RPMI8226 (cell line): ENCODE measurements around the gene BDKRB1.
"Not testable (repeated sequence)": the region's sequence is repeated elsewhere in the genome, so short reads cannot be mapped to it uniquely, and the experiment has no call there.

Experiments used
- DNase-seq: peaks from one replicate; pipeline ENCODE4 v3.0.0-alpha.2; 2015

The BDKRB1 gene

DNA sequence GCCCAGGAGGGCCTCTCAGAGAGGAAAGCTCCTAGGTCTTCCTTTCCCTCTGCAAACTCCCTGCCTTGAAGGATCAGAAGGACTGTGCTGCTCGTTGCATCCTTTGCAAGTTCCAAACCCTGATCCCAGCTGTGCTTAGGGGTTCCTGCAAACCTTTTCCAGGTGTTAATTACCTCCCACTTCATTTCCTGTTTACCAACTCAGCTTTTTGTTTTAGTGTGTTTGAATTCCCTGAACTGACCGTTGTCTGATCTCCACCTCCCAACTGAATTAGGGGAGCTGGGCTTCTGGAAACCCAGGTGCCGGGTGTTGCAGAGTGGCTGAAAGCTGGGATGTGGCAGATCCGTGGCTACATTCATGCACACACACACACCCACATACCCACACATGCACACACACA is 20.6 kb upstream of the BDKRB1 start:
- no peak for DNase-seq

DNA sequence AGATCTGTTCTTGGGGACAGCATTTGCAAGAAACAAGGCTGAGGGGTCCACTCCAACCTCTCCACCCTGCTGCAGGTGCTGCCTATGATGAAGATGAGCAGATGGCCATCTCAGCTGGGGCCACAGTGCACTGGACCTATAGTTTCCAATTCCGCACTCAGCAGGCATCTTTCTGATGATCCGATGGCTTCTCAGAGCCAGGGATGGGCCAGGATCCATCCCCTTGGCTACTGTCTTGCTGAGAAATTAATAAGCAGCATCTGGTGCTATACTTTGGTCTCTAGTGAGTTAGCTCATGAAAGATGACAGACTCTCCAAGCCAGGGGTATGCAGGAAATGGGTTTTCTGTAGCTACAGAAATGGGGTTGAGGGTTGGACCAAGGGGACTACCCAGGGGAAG is 18.4 kb upstream of the BDKRB1 start:
- no peak for DNase-seq

DNA sequence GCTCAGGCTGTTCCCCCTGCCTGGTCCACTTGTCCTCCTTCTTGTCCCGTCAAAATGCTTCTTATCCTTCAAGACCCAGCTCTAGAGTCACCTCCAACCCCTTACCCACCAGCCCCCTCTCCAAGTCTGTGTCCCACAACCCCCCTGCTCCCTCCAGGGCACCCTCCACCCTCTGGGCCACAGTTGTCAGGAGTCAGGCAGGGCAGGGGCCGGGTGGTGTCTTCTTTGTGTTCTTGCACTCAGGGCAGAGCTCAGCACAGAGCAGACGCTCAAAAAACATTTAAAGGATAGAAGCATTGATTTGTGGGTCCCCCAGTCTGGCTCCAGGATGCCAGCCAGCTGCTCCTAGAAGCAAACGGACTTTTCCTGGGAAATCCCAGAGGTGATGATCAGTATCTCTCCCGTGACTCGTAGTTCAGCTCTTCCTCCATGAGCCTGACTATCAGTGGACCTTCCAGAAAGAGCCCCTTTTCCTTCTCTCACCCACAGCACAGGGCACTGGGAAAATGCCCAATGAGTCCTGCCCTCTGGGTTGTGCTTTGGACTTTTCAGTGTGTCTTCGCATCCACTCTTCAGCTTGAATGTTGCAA is 17.2 kb upstream of the BDKRB1 start:
- DNase-seq = no peak

DNA sequence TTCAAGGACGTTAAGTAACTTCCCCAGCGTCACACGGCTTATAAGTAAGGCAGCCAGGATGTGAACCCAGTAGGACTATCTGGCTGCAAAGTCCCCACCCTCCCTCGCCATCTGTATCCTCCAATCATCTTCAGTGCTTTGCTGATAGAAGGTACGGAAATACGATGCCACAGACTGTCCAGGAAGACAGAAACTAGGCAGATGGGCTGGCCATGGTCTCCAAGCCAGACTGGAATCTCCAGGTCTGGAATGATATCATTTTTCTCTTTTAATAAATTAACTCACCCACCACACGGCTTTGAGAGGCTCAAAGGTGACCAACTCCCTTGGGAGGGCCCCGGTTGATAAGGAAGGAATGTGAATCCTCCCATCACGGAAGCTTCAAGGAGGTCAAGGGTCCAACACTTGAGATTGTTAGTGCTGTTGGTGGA is 16.3 kb upstream of the BDKRB1 start:
- DNase-seq = no peak

DNA sequence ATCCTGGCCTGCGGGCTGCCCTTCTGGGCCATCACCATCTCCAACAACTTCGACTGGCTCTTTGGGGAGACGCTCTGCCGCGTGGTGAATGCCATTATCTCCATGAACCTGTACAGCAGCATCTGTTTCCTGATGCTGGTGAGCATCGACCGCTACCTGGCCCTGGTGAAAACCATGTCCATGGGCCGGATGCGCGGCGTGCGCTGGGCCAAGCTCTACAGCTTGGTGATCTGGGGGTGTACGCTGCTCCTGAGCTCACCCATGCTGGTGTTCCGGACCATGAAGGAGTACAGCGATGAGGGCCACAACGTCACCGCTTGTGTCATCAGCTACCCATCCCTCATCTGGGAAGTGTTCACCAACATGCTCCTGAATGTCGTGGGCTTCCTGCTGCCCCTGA is 15.4 kb upstream of the BDKRB1 start:
- no peak for DNase-seq

DNA sequence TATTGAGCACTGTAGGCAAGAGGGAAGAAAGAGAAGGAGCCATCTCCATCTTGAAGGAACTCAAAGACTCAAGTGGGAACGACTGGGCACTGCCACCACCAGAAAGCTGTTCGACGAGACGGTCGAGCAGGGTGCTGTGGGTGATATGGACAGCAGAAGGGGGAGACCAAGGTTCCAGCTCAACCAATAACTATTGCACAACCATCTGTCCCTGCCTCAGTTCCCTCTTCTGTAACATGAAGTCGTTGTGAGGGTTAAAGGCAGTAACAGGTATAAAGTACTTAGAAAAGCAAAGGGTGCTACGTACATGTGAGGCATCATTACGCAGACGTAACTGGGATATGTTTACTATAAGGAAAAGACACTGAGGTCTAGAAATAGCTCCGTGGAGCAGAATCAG is 13.9 kb upstream of the BDKRB1 start:
- DNase-seq = no peak

DNA sequence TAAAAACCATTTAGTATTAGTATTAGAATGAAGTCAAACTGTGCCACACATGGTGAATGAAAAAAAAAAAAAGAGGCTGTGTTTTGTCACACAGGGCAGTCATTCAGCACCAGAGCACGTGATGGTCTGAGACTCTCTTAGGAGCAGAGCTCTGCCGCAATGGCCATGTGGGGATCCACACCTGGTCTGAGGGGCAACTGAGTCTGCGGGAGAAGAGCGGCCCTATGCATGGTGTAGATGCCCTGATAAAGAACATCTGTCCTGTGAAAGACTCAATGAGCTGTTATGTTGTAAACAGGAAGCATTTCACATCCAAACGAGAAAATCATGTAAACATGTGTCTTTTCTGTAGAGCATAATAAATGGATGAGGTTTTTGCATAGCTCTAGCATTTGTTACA is 12.2 kb upstream of the BDKRB1 start:
- no peak for DNase-seq

DNA sequence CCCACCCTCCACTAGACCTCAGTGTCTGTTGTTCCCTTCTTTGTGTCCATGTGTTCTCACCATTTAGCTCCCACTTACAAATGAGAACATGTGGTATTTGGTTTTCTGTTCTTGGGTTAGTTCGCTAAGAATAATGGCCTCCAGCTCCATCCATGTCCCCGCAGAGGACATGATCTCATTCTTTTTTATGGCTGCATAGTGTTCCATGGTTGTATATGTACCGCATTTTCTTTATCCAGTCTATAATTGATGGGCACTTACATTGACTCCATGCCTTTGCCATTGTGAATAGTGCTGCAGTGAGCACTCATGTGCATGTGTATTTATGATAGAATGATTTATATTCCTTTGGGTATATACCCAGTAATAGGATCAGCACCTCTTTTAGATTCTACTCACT is 10.9 kb upstream of the BDKRB1 start:
- not testable (repeated sequence) for DNase-seq

DNA sequence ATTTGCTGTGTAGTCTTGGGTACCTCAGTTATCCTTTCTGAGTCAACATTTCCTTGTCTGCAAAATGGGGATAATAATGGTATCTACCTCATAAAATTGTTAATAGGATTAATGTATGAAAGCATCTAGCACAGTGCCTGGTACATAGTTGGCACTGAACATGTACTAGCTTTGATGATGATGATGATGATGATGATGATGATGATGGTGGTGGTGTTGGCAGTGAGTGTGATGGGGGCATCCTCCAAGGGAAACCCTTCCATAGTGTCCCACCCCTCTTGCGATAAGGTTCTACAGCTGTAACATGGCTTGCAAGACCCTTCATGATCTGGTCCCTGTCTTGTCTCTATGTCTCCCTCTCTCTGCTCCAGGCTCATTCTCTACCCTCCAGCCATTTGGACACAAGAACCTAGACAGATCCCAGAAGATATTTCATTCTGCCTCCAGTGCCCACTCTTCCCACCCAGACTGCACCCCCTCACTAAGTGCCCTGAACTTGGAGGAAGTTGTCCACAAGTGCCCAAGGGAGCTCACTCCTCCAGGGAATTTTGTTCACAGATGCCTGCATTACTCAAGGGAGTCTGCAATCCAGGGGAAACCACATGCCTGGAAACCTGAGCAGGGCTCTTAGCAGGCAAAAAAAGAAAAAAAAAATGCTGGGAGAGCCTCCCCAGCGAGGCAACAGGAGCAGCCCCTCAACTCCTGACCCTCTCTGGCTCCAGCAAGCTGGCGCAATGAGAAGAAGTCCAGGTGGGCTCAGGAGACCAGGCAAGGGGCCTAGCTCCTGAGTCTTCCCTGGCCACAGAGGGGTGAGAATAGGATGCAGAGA is 10.1 kb upstream of the BDKRB1 start:
- no peak for DNase-seq

DNA sequence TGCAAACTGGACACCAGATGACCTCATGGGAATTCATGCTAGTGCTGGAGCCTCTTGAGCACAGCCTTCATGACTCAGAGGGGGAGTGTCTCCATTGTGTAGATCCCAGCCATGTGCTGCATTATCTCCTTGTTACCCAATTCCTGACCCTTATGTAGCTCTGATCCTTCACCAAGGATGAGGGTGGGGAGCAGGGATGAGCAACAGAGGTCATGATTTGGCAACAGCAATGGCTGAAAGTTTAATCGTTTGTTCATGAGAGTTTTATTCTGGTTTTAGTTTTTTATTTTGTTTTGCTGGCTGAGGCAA is 9.5 kb upstream of the BDKRB1 start:
- DNase-seq = no peak

DNA sequence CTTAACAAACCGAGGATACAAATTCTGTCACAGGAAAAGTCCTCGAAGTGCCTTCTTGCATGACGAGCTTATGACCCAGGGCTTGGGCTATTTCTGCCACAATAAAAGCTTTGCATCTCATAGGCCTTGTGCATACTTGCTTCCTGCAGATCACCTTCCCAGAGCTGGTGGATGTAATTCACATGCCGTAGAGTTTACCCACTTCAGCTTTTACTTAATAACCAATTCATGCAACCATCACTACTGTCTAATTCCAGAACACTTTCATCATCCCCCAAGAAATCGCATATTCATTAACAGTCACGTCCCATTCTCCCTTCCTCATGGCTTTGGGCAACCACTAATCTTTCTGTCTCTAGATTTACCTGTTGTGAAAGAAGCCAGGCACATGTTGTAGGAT is 9.0 kb upstream of the BDKRB1 start:
- no peak for DNase-seq

DNA sequence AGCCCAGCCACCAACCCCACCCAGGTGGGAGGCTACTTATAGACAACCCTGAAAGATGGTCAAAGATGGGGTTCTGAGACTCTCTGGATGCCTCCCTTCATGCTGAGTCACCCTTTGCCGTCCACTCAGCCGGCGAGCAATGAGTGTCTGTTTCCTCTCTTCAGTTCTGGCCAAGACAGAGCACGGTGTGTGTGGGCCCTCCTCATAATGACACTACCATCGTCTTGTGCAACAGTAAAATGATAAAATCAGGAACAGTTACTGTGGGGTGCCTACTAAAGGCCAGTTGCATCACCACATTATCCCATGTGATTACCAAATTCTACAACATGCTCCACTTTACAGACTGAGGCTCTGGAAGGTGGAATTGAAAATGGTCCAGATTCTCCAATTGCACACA is 7.0 kb upstream of the BDKRB1 start:
- no peak for DNase-seq

DNA sequence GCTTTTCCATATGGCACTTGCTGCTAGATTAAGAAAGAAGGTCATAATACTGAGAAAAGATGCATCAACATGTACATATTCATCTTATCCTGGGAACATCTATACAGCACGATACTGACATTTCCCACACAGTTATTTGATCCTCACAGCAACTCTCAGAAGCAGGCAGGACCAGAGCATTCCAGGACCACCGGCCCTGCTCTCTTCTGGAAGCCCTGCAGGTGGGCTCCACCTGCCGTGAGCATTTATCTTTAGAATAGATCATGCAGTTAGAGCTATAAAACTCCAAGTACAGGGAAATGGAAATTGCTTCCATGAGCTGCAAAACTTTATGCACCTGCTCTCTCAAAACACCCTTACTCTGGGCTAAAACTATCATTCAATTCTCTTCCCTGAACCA is 5.5 kb upstream of the BDKRB1 start:
- DNase-seq = no peak

DNA sequence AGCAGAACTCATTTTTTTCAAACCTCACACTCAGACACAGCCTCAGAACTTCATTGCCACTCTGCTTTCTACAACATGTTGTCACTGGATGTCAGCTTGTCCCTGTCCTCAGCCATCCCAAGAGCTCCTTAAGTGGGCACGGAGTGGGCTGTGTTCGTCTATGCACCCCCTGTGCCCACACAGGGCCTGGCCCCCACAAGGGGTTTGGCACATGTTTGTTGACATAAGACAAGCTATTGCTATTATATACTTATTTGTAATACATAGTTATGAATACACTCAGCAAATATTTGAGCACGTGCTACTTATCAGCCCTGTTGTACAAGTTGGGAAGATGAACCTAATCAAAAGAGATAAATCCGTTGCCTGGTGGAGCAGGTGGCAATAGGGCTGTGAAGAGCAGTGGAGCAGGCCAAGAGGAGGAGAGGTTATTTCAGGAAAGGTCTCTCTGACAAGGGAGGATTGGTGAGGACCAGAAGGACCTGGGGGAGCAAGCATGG is 4.3 kb upstream of the BDKRB1 start:
- DNase-seq = no peak

DNA sequence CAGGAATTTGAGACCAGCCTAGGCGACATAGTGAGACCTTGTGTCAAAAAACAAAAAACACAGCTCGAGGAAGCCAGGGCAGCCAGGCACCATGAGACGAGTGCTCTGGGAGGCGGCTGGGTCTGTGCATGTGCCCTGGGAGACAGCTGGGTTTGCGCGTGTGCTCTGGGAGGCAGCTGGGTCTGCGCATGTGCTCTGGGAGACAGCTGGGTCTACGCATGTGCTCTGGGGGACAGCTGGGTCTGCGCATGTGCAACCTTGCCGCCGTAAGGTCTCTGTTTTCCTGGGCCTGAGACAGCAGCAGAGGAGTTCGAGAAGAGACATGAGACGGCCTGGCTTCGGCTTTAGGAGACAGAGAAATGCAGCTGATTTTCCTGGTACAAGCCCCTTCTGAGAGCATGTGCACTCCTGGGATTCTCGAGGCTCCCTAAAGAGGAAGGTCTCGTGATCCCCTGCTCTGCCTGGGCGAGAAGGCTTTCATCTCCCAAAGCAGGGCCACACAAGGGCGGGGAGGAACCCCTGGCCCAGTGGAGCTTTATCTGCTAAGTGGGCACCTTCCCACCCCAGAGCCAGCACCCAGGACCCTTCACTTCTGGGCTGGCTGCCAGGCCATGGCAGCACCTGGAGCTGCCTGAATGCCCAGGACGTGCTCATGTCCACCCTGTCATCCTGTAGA is 3.5 kb upstream of the BDKRB1 start:
- peak; percentile 44 for DNase-seq

DNA sequence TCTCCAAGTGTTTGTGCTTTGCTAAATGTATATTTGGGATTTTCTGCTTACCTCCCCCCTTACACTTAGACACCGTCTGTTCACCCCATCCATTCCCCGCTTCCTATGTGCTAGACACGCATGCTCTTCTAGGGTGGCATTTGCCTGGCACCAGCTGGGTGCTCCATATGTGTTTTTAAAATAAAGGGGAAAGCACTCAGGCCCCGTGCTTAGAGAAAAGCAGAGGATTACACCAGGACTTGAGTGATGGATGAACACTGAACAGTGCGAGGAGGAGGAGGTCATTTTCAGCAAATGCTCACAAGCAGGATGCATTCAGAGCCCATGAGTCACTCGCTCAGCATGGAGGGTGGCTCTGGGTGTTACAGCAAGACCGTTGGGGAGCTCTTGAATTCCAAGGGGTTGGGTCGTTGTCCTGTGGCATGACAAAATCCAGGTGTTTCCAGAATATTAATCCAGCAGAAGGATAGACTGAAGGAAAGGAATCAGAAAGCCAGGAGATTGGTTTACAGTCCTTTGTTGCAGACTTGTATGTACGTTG is 2.9 kb upstream of the BDKRB1 start:
- no peak for DNase-seq

DNA sequence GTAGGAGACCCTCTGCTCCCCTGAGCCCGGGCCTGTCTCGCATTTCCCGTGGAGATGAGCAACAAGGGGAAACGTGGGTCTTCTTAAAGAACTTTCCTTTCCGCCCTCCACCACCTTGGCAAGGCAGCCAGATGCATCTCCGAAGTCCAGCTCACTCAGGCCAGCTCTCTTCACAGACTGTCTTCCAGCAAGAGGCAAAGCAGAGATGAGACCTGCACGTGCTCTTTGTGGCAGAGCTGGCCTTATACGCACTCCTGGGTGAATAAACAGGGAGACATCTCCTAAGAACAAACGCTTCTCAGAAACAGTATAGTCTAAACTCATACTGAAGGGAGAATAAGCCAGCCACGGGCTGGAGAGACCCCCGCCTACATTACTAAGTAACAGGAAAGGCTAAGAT is 1.3 kb upstream of the BDKRB1 start:
- DNase-seq = no peak

DNA sequence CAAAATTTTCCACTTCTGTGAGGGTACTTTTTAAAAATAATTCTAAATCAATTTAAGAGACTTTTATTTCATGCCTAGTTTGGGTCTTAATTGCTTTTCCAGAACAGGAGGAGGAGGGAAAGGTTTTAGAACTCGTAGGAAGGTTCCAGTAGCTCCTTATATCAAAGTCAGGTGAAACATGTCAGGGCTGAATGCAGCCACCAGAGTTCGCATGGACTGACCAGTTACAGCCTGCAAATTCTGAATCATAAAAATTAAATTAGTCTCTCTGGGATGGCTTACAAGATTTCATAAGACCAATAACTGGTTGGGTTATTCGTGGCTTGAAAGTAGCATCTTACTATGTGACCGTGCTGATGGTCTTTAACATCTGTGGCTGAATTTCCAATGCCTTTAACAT is 397 bp downstream of the BDKRB1 start:
- DNase-seq = no peak

DNA sequence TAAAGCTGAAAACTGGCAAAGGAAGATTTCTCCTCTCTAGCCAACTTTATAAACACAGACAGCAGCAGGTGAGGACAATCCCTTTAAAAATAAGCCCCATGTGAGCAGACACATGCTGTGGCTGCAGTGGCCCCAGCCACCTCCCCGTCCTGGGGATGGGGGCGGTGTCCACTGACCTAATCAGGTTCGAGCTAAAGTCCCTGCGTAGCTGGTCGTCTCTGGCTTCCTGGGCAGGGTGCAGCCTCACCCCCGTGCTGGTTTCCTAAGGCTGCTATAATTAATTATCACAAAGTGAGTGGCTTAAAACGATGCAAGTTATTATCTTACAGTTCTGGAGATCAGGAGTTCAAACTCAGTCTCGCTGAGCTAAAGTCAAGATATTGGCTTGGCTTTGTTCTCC is 1.0 kb downstream of the BDKRB1 start:
- DNase-seq = no peak

DNA sequence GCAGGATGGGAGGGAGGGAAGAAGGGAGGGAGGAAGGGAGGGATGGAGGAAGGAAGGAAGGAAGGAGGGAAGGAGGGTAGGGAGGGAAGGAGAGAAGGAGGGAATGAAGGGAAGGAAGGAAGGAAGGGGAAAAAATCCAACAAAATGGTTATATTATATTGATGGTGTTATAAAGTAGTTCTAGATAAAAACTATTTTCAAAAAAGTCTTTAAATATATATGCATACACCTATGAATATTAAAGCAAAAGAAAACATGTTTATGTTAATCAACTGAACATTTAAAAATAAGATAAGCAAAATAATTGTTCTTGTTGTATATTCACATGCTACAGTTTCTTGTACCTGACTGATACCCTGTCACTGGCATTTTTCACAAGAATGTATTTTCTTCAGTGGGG is 1.9 kb downstream of the BDKRB1 start:
- no peak for DNase-seq

DNA sequence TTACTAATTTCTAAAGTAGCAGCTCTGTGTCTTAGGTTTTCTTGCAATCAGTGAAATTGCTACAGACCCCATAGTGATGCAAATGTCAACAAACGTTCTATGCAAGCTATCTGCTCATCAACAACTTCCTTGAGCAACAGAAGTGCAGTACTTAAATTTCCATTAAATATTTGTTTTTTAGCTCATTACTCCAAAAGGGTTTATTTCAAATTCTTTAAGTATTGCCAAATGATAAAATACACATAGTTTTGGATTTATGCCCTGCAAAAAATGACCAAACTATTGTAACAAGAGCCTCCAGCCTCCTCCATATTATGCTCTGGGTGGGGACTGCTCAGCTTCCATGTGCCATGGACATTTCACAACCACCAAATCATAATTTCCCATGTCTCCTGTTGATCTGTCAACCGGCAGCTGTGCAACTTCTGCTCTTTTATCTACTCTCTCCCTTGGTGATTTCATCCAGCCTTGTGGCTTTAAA is 4.4 kb downstream of the BDKRB1 start:
- DNase-seq = no peak

DNA sequence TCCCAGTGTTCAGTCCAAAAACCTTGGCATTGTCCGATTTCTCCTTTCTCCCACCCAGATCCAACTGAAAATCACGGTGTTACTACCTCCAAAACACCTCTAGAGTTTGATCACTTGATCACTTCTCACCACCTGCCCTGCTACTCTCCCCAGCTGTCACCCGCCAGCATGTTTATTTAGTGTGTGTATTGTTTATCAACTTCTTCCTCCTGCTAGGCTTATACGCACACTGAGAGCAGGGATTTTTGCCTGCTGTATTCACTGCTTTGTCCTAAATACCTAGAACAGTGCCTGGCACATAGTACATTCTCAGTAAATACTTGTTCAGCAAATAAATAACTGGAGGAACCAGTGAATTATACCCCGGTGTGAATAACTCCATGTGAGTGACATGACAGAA is 5.0 kb downstream of the BDKRB1 start:
- no peak for DNase-seq

DNA sequence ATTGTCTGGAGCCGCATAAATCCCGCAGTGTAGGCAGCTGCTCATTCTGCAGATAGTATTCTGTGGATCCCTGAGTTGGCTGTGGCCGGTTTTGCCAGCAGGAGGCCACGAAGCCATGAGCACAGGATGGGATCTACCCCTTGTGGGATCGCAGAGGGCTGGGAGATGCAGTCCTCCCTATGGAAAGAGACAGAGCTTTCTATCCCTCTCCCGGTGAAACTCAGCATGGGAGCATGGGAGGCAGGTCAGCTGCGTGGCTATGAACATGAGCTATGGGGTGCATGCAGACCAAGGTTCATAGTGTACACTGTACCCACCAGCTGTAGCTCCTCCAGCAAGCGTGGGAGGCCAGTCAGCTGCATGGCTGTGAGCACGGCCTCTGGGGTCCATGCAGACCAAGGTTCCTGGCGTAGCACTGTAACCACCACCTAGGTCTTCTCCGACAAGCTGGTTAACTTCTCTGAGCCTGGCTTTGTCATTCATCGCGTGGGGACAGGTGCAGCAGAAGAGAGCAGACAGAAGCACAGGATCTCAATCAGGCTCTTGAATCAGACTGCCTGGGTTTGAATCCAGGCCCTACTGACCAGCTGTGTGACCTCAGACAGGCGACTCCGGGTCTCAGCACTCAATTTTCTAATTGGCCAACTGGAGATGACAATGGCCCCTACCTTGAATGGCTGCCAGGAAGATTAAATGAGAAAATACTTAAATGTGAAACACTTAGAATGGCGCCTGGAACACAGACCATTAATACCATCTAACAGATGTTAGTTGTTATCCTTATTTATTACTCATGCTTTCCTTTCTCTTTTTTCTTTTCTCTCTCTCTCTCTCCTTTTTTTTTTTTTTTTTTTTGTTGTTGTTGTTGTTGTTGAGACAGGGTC is 6.0 kb downstream of the BDKRB1 start:
- no peak for DNase-seq
